Right hindlimb (tissue), 1 donor: ENCODE measurements around the gene TSPAN33.
"Not testable (repeated sequence)": the region's sequence is repeated elsewhere in the genome, so short reads cannot be mapped to it uniquely, and the experiment has no call there.

Experiments used
- DNase-seq: peaks from one replicate; pipeline ENCODE4 v3.0.0-alpha.2; 2018

Gene TSPAN33

DNA sequence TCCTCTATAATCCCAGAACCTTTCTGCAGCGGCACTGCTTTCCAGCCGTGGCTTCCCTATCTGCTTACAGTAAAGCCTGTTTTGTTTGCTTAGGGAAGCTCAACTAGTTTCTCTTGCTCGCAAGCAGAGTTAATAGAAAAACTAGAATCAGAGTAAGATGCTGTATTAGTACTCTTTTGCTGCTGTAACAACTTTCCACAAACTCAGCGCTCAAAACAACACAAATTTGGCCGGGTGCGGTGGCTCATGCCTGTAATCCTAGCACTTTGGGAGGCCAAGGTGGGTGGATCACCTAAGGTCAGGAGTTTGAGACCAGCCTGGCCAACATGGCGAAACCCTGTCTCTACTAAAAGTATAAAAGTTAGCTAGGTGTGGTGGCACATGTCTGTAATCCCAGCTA, 29.4 kb downstream of the TSPAN33 start:
- DNase-seq, result not testable (repeated sequence)

DNA sequence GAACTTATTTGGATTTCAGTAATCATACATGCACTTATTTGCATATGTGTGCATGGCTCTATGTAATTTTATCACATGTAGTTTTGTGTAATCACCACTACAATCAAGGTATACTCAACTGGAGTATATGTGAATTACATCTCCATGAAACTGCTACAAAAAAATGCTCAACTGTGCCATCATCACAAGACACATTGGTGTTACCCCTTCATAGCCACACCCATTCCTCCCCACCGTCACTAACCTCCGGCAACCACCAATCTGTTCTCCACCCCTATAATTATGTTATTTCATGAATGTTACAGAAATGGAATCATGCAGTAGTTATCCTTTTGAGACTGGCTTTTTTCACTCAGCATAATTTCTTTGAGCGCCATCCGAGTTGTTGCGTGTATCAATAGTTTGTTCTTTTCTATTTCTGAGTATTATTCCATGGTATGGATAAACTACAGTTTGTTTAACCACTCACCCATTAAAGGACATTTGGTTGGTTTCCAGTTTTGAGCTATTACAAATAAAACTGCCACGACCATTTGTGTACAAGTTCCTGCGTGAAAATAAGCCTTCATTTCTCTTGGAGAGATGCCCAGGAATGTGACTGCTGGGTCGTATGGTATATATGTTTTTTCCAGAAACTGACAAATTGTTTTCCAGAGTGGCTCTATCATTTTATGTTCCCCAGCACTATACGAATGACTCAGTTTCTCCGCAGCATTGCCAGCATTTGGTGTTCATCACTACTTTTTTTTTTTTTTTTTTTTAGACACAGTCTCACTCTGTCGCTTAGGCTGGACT, 32.6 kb downstream of the TSPAN33 start:
- no peak for DNase-seq

DNA sequence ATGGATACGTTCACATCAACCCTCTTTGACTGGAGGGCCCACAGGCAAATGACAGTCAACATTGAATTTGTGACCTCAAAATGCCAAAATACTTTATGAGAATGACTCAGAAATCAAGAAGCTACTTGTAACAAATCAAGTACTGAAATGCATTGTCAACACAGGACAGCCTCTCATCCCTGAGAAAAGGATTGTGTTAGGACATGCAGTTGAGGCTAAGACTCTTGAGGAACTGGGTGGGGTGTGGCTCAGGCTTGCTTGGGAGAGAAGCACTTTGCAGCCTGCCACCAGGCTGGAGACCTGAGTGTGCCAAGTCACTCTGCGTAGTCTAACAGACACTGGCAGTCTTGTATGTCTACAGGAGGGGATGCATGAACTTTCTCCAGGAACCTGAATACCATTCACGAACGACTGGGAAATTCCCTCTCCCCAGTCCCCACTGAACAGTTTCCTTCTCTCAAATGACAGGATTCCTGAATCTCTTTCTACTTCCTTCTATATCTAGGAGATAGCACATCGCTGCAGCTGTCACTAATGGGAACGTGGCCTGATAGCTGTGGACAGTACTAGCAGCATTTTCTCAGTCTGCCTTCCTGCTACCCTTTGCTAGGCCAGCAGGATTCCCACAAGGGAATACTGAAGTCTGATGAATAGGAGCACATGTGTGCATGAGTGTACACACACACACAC, 40.6 kb downstream of the TSPAN33 start:
- DNase-seq, result no peak

DNA sequence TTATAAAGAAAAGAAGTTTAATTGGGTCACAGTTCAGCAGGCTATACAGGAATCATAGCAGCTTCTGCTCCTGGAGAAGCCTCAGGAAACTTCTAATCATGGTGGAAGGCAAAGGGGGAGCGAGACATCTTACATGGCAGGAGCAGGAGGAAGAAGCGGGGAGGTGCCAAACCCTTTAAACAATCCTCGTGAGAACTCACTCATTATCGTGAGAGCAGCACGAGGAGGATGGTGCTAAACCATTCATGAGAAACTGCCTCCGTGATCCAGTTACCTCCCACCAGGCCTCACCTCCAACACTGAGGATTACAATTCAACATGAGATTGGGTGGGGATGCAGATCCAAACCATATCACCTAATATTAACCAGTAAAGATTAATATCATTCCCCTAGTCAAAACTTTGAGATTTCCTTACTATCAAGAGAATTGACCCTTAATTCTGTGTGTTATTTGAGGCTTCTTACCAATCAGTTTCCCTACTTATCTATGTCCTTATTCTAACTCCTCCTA, 42.3 kb downstream of the TSPAN33 start:
- no peak for DNase-seq

DNA sequence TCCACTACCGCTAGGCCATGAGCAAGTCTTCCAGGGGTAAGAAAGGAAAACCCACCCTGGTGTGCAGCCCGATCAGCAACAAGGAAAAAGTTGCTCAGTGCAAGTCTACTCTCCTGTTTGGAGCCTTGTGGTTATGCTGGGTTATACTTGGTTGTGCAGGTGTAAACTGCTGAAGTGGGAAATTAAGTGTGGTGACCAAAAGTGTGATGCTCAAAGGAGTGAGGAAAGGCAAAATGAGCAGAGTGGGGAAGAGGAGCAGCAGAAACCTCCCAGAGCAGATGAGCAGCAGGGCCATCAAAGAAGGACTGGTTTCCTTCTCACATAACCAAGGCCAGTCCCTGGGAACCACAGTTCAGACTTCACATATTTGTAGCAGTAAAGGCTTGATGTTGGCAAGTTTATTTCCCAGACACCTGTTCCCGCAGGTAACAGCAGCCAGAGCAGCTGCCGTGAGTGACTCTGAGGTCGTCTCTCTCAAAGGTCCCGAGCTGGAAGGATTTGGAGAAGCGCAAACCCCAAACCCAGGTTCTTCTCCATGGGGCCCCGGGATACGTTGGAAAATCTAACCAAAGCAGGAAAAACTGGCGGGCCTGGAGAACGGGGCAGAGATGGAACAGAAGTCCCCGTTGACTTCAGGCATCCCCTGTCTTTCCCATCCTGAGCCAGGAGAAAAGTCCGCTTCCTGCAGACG, 43.3 kb downstream of the TSPAN33 start:
- DNase-seq, result no peak

DNA sequence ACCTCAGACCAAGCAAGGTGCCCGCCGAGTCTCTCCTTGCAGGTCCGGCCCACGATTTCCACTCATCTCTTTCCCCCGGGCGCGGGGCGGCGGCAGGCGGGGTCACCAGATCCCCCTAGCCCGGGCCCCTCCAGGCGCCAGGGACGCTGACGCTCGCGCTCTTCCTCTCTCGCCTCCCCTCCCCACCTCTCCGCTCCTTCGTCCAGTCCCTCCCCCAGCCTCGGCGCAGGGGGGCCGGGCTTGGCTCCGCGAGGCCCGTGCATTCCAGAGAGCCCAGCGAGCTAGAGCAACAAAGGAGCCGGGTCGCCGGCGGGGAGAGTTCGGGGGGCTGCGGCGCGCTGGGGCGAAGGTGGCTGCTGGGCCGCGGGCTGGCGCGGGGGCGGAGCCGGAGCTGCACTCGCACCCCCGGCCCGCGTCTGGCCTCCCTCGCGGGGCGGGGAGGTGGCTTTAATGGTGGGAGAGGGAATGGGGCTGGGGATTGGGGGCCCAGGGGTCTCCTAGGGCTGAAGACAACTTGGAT, 43.9 kb downstream of the TSPAN33 start, which contains the start of gene SMO:
SMO (plus strand) TSS at position 262 of the 520 bp plus-strand sequence. CDS start 519 bp downstream, outside the sequence.
- peak; percentile 95 for DNase-seq

DNA sequence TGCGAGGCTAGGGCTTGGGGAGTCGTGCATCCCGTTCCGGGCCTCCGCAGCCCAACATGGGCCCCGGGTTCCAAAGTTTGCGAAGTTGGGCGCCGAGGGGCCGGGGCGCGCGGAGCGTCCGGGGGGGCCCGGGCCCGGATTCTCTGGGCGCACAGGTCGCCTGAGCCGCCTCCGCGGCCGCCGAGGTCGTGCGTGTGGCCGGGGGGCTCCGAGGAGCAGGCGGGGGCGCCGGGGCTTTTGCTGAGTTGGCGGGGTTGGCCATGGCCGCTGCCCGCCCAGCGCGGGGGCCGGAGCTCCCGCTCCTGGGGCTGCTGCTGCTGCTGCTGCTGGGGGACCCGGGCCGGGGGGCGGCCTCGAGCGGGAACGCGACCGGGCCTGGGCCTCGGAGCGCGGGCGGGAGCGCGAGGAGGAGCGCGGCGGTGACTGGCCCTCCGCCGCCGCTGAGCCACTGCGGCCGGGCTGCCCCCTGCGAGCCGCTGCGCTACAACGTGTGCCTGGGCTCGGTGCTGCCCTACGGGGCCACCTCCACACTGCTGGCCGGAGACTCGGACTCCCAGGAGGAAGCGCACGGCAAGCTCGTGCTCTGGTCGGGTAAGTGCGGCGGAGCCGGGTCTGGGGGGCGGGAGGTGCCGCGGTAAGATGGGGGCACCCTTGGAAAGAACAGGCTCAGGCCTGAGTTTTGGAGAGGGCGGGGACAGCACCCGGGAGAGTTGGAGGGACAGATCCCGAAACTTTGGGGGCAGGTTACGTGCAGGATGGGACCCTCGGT, 44.6 kb downstream of the TSPAN33 start:
- DNase-seq, result peak; percentile 59

DNA sequence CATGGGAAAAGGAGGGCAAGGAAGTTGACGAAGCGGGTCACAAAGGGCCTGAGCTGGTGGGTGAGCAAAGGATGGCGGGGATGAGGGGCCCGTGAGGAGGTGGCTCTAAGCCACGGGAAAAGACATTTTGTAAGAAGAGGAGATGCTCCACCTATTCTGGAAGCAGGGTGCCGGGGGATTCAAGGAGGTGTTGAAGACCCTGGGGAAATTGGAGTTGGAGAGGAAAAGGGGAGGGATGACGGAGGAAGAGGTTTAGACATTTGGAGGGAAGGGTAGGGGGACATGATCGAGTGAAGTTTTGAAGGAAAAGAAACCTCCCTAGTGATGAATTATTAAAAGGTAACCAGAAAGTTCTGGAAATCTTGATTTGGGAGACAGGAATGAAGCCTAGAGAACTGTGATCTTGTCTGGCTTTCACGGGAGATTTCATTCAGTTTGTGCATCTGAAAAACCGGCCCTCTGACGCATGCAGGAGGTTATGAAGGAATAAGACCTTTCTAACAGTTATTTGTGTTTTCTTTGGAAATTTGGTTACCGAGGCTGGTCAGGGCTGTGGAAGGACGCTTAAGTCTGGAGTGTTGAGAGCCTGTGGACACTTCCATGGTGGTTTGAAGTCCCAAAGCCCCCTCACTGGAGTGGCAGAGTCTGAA, 45.3 kb downstream of the TSPAN33 start:
- DNase-seq, result no peak

DNA sequence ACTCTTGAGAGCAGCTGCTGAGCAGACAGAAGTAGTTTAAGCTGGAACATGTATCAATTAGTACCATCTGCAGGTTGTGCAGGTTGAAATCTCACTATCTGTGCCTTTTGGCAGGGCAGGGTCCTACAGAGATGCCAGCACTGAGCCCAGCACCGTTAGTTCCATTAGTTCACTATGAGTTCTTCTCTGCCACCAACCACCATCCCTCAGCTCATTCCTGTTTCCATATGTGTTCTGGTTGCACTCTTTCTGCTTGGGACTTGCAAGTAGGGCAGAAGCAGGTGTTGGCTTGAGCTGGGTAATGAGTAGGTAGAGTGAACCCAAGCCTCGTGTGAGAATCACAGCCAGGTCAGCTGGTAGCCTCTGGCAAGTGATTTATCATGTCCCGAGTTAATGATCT, 46.8 kb downstream of the TSPAN33 start:
- no peak for DNase-seq

DNA sequence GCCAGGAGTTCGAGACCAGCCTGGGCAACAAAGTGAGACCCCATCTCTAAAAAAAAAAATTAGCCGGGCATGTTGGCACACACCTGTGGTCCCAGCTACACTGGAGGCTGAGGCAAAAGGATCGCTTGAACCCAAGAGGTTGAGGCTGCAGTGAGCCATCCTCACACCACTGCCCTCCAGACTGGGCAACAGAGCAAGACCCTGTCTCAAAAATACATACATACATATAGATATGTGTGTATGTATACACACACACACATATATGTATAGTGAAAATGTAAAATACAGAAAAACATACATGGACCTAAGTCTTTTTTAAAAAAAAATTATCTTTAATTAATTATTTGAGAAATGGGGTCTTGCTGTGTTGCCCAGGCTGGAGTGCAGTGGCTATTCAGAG, 49.4 kb downstream of the TSPAN33 start:
- DNase-seq, result no peak

DNA sequence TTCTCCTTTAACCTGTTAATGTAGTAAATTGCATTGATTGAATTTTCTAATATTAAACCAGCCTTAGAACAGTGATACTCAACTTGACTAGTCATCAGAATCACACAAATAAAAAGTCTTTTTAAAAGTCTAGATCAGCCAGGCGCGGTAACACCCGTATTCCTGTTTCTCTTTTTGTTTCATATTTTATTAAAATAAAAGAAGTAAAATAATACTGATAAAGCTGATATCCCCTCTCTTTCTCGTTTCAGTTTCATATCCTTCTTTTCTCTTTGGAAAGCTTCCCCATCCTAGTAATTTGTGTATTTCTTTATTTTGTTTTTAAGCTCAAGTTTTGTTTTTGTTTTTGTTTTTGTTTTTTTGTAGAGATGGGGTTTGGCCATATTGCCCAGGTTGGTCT, 53.3 kb downstream of the TSPAN33 start:
- no peak for DNase-seq

DNA sequence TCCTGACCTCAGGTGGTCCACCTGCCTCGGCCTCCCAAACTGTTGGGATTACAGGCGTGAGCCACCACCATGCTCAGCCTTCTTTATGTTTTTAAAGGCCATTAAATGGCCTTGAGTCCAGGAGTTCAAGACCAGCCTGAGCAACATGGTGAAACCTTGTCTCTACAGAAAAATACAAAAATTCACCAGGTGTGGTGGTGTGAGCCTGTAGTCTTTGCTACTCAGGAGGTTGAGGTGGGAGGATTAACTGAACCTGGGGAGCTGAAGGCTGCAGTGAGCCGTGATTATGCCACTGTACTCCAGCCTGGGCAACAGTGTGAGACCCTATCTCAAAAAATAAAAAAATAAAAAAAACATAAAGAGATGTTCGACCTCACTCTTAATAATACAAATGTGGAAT, 54.9 kb downstream of the TSPAN33 start:
- no peak for DNase-seq

DNA sequence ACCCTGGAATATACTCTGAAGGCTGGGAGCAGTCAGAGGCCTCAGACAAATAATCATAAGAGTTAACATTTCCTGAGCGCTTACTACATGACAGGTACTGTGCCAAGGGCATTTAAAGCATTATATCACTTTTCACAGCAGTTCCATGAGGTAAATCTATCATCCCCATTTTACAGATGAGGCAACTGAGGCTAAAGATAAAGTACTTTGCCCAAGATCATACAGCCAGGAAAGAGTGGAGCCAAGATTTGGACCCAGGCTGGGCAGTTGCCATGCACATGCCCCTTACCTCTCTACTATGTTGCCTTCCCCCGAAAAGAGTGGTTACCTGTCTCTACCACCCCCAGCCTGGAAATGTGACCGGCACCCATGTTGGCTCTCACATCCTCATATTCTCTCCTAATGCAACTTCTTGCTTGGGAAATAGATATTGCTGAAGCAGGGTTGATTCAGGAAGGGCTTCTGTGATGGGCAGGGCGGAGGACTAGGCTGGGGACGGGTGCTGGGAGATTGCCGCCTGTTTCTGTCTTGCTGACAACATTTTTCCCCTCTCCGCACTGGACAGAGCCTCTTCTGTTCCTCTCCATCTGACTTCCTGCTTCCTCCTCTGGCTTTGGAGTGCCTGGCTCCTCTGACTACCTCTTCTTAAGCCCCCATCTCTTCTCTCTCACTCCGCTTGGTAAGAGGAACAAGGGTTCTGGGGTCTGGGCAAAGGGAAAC, 57.7 kb downstream of the TSPAN33 start:
- DNase-seq, result no peak

DNA sequence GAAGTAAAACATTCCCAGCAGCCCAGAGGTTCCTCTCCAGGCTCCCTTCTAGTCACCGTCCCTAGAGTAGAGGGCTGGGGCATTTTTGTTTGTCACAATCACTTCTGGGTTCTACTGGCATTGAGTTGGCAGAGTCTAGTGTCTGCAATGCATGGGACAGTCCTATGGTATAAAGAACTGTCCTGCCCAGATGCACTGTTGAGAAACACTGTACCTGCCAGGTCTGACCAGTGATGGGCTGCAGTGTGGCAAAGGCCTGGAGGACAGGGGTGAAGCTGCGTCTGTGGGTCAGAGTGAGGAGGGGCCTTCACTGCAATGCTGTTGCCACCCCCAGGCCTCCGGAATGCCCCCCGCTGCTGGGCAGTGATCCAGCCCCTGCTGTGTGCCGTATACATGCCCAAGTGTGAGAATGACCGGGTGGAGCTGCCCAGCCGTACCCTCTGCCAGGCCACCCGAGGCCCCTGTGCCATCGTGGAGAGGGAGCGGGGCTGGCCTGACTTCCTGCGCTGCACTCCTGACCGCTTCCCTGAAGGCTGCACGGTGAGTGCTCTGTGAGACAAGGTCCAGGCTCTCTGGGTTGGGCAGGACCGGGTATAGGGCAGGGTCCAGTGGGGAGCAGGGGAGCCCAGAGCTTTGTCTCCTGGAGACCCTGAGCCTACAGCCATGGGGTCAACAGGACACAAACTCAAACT, 58.7 kb downstream of the TSPAN33 start:
- no peak for DNase-seq

DNA sequence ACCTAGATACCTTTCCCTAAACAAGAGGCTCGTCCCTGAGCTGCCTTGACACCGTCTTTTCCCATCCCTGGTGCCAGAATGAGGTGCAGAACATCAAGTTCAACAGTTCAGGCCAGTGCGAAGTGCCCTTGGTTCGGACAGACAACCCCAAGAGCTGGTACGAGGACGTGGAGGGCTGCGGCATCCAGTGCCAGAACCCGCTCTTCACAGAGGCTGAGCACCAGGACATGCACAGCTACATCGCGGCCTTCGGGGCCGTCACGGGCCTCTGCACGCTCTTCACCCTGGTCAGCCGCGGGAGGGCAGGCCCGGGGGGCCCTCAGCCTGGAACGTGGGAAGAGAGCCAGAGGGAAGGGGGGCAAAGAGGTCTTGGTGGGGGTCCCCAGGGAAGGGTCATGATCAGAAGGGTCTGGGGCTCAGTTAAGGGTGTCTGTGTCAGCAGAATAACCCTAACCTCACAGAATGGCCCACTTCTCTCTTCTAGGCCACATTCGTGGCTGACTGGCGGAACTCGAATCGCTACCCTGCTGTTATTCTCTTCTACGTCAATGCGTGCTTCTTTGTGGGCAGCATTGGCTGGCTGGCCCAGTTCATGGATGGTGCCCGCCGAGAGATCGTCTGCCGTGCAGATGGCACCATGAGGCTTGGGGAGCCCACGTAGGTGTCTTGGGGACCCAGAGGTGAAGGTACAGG, 60.8 kb downstream of the TSPAN33 start:
- no peak for DNase-seq

DNA sequence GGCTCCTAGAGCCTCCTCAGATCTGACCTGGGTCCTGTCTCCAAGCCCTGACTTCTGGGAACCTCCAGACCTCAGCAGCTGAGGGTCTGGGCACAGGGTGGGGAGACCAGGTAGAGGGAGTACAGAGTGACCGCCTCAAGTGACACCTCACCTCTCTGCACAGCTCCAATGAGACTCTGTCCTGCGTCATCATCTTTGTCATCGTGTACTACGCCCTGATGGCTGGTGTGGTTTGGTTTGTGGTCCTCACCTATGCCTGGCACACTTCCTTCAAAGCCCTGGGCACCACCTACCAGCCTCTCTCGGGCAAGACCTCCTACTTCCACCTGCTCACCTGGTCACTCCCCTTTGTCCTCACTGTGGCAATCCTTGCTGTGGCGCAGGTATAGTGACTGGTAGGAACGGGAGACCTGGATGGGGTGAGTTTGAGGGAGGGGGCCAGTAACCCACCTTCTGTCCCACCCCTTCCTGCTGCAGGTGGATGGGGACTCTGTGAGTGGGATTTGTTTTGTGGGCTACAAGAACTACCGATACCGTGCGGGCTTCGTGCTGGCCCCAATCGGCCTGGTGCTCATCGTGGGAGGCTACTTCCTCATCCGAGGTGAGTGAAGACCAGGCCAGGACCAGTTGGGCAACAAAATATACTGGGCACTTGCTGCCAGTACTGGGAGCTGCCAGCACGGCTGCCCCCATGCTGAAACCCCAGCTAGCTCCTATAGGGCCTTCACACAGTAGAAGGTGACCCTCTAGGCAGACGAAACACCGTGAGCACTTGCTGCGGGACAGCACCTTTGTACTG, 61.7 kb downstream of the TSPAN33 start:
- DNase-seq, result no peak

DNA sequence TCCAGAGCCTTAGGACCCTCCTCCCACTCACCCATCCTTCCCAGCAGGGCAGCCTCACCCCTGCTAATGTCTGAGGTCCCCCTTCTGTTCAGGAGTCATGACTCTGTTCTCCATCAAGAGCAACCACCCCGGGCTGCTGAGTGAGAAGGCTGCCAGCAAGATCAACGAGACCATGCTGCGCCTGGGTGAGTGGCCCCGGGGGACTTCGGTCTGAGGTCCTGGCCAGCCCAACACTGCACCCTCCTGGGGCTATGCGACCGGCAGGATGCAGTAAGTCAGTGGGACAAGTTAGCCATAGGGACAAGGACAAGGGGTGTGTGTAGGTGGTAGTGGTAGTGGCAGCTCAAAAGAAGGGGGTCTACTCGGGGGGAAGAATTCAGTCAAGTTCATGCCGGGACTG, 64.2 kb downstream of the TSPAN33 start:
- DNase-seq, result no peak

DNA sequence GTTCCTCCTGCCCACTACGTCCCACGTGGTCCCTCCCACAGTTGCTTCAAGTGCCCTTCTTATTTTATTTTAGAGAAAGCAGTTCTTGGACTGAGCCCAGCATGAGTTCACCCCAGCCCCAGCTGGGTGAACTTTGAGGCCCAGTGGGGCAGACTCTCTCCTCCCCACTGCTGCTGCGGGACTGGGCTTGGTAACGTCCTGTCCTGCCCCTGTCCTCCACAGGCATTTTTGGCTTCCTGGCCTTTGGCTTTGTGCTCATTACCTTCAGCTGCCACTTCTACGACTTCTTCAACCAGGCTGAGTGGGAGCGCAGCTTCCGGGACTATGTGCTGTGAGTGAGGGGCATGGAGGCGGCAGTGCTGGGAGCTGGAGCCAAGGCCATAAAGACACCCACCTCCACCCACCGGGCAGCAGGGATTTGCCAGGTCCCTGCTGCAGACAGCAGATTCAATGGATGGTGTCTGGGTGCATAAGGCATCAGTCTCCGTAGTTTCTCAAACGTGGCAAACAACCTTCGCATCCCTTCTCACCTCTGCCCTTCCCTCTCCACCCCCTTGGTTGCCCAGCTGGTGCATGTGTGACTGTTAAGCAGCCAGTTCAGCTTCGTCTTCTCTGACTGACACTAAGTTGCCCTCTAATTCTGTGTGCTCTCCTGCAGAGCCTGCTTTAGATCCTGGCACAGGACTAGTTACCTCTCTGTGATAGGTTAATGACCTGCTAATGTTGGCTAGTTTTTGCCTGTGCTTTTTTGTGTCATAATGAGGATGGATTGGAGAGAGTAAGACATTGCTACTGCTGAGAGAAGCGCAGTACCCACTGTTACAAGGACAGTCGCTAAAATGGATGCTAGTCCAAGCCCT, 64.8 kb downstream of the TSPAN33 start:
- no peak for DNase-seq
